NCI-H2171 (cell line): ENCODE measurements around the gene TBXA2R.
"Not testable (repeated sequence)": the region's sequence is repeated elsewhere in the genome, so short reads cannot be mapped to it uniquely, and the experiment has no call there.

Experiments used
- DNase-seq: peaks from one replicate; lab custom pipeline; 2025; lab: John Stamatoyannopoulos, UW

TBXA2R gene

DNA sequence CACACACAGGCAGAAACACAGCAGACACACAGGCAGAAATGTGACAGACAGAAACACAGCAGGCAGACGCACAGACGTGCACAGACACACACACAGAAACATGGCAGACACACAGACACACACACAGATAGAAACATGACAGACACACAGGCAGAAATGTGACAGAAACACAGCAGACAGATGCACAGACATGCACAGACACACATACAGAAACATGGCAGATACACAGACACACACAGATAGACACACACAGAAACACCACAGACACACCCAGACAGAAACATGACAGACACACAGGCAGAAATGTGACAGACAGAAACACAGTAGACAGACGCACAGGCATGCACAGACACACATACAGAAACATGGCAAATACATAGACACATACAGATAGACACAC lies 1.3 kb downstream of the TBXA2R start:
- DNase-seq = no peak

DNA sequence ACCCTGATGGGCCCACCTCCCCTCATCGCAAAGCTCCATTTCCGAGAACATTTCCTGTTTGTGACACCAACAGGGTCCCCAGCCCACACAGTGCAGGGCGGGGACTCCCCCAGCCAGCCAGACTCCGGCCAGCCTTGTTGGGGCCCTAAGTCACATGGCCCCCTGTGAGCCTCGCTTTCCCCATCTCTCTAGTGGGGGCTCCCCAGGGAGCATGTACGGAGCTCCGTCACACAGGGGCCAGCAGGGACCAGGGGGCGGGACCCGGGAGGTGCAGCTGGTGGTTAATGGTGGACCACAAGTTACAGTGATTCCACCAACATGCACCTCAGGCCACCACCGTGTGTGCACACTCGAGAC lies 1.7 kb downstream of the TBXA2R start:
- DNase-seq = no peak

DNA sequence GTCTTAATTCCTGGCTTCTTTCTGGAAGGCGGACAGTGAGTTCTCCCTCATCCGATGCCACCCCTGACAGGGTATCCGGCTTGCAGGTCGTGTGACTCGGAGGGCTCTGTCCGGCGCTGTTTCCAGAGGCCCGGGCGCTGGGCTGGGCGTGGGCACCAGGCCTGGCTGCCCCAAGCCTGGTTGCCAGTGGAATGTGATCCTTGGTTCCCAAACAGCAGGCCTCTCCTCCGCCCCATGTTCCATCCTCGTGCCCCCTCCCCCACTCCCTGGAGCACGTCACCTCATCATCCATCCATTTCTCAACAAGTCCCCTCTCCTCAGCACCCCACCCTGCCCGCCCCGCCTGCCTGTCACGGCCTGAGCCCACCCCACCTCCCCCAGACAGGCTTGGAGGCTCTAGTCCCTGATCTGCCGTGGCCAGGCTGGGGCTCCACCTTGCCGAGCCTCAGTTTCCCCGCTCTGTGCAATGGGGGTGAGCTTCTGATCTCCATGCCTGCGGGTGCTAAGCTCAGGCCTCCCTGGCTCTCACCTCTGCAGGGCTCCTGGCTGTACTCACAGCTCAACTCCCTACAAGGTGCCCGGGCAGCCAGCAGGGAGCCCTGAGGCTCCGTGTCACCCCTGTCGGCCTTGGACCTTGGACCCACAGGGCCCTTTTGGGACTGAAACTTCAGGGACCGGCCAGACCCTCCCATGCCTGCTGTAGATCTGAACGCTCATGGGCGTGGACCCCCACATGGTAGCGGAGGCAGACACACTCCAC lies 2.3 kb downstream of the TBXA2R start:
- DNase-seq = no peak

DNA sequence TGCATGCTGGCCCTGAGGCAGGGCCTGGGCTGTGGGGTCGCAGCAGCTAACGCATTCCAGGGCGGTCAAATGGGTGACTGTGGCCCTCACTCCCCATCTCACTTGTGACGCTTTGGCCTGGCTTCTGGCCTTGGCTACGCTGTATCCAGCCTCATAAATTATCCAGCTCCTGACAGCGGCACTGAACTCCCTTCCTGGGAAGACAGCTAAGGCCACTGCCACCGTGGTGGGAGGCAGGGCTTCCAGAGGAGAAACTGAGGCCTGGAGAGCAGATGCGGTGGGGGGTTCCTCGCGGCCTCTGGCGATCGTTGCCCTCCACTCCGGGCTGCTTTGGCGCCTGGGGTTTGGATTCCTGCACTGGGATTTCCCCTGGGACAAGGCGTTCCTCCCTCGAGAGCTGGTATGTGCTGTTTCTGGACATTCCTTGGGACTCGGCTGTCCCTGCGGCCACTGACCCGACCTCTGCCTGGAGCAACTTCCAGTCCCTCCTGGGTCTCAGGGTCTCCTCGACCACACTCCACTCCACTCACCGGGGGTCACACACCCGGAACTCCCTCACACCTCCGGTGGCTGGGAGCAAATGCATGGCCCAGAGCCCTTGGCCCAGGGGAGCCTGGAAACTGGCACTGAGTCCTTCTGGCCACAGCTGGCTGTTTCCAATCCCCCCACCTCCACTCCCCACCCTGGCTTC lies 3.4 kb downstream of the TBXA2R start:
- DNase-seq = no peak

DNA sequence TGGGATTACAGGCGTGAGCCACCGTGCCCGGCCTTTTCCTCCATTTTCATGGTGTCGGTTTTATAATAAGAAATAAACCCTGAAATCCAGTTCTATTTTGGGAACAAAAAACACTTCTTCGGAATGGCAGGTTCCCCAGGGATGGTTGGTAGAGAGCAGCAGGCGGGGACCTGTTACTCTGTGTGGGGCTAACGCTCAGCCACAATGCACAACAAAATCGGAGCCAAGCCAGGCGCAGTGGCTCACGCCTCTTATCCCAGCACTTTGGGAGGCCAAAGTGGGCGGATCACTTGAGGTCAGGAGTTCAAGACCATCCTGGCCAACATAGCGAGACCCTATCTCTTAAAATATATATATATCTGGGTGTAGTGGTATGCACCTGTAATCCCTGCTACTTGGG lies 5.7 kb downstream of the TBXA2R start:
- no peak for DNase-seq

DNA sequence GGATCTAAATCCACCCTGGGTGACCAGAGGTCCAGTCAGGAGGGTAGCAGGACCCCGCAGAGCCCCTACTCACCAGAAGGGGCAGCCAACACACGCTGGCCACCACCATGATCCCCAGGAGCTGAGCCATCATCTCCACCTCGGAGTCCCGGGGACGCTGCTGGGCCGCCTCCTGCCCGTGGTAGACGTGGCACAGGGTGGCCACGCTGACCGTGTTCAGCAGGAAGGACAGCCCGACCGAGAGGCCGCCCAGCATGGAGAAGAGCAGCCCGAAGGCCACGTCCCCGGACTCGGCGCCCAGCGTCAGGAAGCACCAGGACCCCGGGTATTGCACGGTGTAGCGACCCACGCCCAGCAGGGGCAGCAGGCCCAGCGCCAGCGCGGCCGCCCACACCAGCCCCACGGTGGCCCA lies 6.9 kb downstream of the TBXA2R start:
- DNase-seq = no peak

DNA sequence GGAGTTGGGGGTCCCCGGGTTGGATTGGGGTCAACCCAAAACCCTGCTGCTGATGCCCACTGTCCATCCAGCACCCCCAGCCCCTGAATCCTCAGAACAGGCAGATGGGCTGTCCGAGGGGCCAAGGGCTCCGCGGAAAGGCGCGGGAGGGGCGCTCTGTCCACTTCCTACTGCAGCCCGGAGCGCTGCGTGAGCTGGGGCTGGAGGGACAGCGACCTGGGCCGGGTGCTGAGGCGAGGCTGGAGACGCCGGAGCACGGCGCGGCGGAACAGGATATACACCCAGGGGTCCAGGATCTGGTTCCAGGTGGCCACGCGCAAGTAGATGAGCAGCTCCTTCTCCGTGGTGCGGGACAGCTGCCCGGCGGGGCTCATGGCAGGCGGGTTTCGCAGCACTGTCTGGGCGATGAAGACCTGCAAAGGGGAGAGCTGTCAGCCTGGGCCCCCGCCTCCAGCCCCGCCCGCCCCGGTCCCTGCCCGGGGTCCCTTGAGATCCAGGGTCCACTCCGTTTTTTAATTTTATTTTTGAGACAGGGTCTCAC lies 11.1 kb downstream of the TBXA2R start:
- DNase-seq = no peak

DNA sequence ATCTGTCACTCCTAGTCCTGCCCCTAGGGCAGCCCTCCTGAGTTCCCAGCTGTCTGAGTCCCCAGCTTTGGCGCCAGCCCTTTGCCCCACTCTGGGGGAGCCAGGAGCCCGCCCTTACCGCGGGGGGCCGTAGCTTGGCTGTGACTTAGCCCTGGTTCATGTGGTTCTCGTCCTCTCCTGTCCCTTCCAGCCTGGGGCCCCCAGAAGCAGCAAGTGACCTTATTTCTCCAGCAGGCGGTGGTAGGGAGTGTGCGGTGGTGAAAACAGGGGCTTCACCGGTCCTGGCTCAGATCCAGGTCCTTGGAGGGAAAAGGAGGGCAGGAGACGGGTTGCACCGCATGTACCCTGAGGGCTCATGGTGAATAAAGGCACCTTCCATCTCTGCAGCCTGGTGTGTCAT lies 13.5 kb downstream of the TBXA2R start:
- DNase-seq = no peak

DNA sequence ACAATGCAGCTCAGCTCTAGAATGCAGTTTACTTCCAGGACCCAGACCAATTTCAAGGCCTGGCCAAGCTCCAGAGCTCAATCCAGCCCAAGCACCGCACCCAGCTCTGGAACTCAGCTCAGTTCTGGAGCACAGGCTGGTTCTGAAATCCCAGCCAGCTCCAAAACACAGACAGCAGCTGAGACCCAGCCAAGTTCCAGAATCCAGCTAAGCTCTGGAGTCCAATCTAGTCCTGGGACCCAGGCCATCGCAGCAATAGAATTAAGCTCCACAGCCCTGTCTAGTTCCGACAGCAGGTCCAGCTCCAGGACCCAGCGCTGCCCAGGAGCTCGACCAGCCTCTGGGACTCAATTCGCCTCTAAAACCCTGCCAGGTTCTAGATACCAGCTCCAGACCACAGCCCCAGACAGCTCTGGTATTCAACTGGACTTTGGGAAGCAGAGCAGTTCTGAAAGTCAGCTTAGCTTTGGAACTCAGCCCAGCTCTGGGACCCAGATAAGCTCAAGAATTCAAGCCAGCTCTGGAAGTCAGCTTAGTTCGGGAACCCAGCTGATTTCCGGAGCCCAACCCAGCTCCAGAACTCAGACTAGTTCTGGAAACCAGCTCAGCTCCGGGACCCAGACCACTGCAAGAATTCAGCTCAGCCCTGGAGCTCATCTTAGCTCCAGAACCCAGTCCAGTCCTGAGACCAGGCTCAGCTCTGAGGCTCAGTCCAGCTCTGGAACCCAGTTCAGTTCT lies 14.6 kb downstream of the TBXA2R start:
- no peak for DNase-seq

DNA sequence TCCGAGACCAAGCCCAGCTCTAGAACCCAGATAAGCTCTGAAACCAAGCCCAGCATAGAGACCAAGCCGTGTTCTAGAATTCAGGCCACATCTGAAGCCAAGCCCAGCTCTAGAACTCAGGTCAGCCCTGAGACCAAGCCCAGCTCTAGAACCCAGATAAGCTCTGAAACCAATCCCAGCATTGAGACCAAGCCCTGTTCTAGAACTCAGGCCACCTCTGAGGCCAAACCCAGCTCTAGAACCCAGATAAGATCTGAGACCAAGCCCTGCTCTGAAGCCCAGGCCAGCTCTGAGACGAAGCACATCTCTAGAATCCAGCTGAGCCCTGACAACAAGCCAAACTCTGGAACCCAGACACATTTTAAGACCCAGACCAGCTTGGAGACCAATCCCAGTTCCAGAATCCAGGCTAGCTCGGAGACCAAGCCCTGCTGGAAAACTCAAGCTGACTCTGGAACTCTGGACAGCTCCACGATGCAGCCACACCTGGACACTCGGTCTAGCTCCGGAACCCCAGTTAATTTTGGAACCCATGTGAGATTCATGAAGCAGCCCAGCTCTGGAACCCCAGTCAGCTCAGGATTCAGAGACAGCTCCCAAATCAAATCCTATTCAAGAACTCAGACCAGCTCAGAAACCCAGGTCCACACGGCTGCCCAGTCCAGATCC lies 15.6 kb downstream of the TBXA2R start:
- DNase-seq = no peak

DNA sequence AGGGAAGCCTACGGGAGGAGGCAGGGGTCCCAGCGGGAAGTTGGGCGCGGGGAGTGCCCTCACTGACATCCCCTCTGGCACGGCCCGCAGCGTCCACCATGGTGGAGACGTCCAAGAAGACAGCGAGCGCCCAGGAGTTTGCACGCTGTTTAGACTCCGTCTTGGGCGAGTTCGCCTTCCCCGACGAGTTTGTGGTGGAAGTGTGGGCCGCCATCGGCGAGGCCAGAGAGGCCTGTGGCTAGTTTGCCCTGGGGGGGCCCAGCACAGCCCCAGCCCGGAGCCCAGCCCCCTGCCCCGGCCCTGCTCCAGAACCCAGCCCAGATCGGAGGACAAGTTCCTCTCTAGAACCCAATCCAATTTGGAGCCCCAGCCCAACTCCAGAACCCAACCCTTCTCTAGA lies 16.7 kb downstream of the TBXA2R start:
- no peak for DNase-seq

DNA sequence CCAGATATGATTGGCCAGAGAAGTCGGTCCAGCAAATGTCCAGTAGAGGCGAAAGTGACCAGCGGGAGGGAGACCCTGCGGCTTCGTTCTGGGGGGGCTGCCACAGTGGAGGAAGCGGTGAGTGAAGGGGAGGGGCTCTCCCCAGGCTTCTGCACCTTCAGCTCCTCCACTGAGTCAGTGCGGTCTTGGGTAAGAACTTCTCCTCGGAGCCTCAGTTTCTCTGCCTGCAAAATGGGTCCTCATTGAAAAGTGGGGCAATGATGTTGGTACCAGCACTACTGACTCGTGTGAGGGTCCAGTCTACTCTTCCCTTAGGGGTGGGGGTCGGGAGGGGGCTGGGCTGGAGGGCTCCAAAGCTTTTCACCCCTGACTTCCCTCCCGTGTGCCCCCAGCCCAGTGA lies 17.2 kb downstream of the TBXA2R start:
- no peak for DNase-seq

DNA sequence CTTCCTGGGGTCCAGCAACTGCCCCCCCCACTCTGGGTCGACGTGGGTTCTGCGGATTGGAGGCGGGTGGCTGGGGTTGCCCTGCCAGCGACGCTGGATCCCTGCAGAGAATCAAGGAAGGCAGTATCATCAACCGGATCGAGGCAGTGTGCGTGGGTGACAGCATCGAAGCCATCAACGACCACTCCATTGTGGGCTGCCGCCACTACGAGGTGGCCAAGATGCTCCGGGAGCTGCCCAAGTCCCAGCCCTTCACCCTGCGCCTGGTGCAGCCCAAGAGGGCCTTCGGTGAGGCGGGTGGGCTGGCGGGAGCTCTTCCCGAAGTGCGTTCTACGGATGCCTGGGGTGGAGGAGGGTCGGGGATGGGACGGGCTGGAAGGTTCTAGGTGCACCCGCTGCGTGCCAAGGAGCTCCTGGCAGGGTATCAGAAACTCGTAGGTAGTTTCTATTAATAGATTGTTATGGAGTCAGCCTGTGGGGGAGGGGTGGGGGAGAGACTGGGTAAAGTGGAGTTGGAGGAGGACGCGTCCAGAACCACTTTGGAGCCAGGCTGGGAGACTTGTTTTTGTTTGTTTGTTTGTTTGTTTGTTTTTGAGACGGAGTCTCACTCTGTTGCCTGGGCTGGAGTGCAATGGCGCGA lies 19.8 kb downstream of the TBXA2R start:
- no peak for DNase-seq

DNA sequence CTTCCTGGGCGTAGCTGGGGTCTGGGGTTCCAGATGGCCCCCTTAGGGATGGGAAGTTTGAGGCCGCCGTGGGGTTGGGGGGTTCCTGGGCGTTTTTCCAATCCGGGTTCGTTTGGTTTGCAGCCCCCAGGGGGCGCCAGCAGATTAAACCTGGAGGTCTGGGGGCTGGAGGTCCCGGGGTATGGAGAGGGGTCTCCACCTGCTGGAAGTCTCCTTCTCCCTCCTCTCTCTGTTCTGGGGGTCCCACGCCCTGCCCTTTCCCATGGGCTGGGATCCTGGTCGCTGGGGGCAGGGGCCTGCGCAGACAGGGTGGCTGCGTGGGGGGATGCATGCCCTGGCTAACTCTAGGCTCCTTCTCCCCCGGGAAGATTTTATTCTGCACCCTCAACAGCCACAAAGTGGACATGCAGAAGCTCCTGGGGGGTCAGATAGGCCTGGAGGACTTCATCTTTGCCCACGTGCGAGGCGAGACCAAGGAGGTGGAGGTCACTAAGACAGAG lies 20.5 kb downstream of the TBXA2R start:
- DNase-seq = no peak

DNA sequence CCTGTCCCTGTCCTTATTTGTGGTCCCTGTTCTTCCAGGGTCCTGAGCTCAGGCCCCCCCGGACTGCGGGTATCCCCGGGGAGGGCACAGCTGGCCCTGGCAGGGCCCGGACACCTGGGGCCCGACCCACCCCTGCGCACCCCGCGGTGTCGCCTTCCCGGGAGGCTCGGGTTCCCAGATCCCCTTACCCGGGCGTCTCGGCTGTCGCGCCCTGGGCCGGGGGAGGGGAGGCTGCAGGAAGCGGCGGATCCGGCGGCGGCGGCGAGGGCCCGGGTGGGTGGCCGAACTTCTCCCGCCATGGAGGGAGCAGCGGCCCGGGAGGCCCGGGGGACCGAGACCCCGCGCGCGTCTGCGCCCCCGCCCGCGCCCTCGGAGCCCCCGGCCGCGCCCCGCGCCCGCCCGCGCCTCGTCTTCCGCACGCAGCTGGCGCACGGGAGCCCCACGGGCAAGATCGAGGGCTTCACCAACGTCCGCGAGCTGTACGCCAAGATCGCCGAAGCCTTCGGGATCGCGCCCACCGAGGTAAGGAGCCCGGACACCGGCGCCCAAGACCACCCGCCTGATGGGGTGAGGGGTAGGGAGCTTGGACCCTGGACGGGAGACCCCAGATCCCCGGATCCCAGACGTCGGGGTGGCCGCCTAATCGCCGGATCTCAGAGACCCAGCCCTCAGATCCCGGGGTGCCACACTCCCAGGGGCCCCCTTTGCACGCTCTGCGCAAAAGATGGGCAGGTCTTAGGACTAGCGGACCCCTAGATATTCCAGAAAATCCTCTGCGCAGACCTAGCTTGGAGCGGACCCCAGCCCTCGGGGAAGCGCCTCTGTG lies 21.2 kb downstream of the TBXA2R start, which contains the start of gene GIPC3:
Gene GIPC3, plus strand, starts transcription at position 178 of the 826 bp plus-strand sequence. Its CDS starts 120 bp downstream, at position 298.
- no peak for DNase-seq

DNA sequence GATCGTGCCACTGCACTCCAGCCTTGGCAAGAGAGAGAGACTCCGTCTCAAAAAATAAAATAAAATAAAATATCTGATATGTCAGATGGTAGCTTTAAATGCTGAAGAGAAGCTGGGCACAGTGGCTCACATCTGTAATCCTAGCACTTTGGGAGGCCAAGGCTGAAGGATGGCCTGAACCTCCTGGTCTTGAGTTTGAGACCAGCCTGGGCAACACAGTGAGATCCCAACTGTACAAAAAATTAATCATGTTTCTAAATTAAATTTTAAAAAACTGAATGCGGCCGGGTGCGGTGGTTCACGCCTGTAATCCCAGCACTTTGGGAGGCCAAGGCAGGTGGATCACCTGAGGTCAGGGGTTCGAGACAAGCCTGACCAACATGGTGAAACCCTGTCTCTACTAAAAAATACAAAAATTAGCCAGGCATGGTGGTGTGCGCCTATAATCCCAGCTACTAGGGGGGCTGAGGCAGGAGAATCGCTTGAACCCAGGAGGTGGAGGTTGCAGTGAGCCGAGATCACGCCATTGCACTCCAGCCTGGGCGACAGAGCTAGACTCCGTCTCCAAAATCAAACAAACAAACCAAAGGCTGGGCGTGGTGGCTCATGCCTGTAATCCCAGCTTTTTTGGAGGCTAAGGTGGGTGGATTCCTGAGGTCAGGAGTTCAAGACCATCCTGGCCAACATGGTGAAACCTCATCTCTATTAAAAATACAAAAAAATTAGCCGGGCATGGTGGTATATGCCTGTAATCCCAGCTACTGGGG lies 22.5 kb downstream of the TBXA2R start:
- DNase-seq = not testable (repeated sequence)

DNA sequence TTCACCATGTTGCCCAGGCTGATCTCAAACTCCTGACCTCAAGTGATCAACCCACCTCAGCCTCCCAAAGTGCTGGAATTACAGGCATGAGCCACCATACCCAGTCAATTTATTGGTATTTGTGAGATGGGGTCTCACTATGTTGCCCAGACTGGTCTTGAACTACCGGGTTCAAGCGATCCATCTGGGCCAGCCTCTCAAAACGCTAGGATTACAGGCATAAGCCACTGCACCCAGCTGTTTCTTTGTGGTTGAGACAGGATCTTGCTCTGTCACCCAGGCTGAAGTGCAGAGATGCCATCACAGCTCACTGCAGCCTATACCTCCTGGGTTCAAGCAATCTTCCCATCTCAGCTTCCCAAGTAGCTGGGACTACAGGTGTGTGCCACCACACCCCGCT lies 24.9 kb downstream of the TBXA2R start:
- not testable (repeated sequence) for DNase-seq

DNA sequence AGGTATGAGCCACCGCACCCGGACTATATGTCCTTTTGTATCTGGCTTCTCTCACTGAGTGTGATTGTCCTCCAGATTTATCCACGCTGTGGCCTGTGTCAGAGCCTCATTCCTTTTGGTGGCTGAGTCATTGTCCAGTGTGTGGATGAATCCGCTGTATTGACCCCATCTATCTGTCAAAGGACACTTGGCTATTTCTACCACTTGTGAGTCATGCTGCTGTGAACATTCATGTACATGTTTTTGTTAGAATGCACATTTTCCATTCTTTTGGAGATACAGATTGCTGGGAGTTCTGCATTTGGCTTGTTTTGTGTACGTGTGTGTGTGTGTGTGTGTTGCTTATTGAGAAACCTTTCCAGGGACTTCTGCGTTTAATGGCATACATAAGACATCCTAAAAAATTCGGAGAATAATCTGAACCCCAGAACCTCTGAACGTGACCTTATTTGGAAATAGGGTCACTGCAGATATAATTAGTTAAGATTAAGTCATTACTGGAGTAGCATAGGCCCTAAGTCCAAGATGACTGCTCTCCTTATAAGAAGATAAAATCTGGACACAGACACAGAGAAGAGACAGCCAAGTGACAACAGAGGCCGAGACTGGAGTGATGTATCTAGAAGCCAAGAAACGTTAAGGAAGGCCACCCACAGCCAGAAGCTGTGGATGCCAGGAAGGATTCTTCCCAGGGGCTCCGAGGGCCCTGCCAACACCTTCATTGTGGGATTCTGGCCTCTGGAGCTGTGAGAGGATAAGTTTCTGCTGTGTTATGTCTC lies 26.3 kb downstream of the TBXA2R start:
- no peak for DNase-seq

DNA sequence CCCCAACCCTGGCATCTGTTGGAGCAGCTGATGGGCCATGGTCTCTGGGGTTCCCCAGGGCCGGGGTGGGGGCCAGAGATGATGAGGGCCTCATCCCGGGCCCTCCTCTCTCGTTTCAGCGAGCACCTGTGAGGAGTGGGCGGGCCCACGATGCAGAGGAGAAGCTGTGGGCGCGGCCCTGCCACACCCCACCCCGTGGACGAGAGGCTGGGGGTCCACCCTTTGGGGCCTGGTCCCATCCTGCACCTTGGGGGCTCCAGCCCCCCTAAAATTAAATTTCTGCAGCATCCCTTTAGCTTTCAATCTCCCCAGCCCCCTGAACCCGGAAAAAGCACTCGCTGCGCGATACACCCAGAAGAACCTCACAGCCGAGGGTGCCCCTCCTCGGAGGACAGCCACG lies 28.3 kb downstream of the TBXA2R start:
- no peak for DNase-seq
